Keratinocyte (primary cell): ENCODE data around the gene TMEM256. TPM values are rescaled to one million over a fixed set of nuclear protein-coding genes. Genes with fewer than 3 reads are reported as not detected.

Experiments
- DNase-seq: peaks from one replicate; pipeline ENCODE4 v3.0.0-alpha.2; 2011; ENCODE audit warnings: low read depth, missing footprints, low spot score
- FAIRE-seq: peaks from 2 replicates; lab custom pipeline; 2011; peaks lifted over from hg19 to GRCh38; lab: Jason Lieb, UNC
- H2AFZ ChIP-seq: 2 replicates; pipeline ENCODE4 v1.6.0; 2012; ENCODE audit warnings: low read length, control low read depth, inconsistent platforms; ENCODE audit not compliant: control insufficient read depth
- H3K27ac ChIP-seq: 2 replicates; pipeline ENCODE4 v1.5.1; 2011; ENCODE audit warnings: low read length; ENCODE audit not compliant: control insufficient read depth, insufficient read depth
- H3K27me3 ChIP-seq: 3 replicates; pipeline ENCODE4 v1.6.0; 2011; ENCODE audit warnings: low read length; ENCODE audit not compliant: control insufficient read depth, insufficient read depth; ENCODE audit errors: extremely low read depth
- H3K36me3 ChIP-seq, 2 experiments: 2 replicates in 1 of 2; 3 replicates in 1 of 2; pipeline ENCODE4 v1.5.1; 2011; ENCODE audit warnings: low read length in 2 of 2, mild to moderate bottlenecking in 1 of 2; ENCODE audit not compliant: control insufficient read depth in 2 of 2, insufficient read depth in 2 of 2; ENCODE audit errors: extremely low read depth in 1 of 2
- H3K4me1 ChIP-seq: 3 replicates; pipeline ENCODE4 v1.5.1; 2011; ENCODE audit warnings: low read length; ENCODE audit not compliant: control insufficient read depth, insufficient read depth; ENCODE audit errors: extremely low read depth
- H3K4me2 ChIP-seq: 3 replicates; pipeline ENCODE4 v1.6.0; 2011; ENCODE audit warnings: low read depth, low read length; ENCODE audit not compliant: control insufficient read depth, insufficient read depth; ENCODE audit errors: extremely low read depth
- H3K4me3 ChIP-seq, 3 experiments: fragments of 200-600 bp in 1 of 3; sonication (generic) in 1 of 3; 2 replicates in 2 of 3; 3 replicates in 1 of 3; pipeline ENCODE4 v1.5.1; 2011 to 2016; ENCODE audit warnings: low read length in 3 of 3, mild to moderate bottlenecking in 3 of 3, control low read depth in 2 of 3, inconsistent platforms in 1 of 3, low read depth in 1 of 3, mixed read lengths in 1 of 3, mixed run types in 1 of 3, moderate library complexity in 1 of 3; ENCODE audit not compliant: control insufficient read depth in 2 of 3, insufficient read depth in 2 of 3; ENCODE audit errors: extremely low read depth in 1 of 3
- H3K79me2 ChIP-seq: 2 replicates; pipeline ENCODE4 v1.6.0; 2012; ENCODE audit warnings: low read length; ENCODE audit not compliant: control insufficient read depth, insufficient read depth
- H3K9ac ChIP-seq: 3 replicates; pipeline ENCODE4 v1.6.0; 2011; ENCODE audit warnings: low read length; ENCODE audit not compliant: control insufficient read depth, insufficient read depth; ENCODE audit errors: extremely low read depth
- H3K9me1 ChIP-seq: 3 replicates; pipeline ENCODE4 v1.6.0; 2011; ENCODE audit warnings: low read length; ENCODE audit not compliant: control insufficient read depth, insufficient read depth; ENCODE audit errors: extremely low read depth
- H3K9me3 ChIP-seq: 2 replicates; pipeline ENCODE4 v1.5.1; 2012; ENCODE audit warnings: low read depth, low read length; ENCODE audit not compliant: control insufficient read depth
- H4K20me1 ChIP-seq: 3 replicates; pipeline ENCODE4 v1.6.0; 2011; ENCODE audit warnings: low read length; ENCODE audit not compliant: control insufficient read depth, insufficient read depth; ENCODE audit errors: extremely low read depth
- EZH2 ChIP-seq: IDR thresholded peaks from one replicate; pipeline ENCODE4 v1.6.1; 2012; ENCODE audit warnings: inconsistent platforms, mild to moderate bottlenecking, low read length, moderate library complexity
- dilution Hi-C: fragments of 300-500 bp; cut with MboI; formaldehyde crosslinking; loops from one replicate; pipeline ENCODE4 v1.7.0; 2020; ENCODE audit warnings: low sequenced_read_pairs; ENCODE audit not compliant: extremely low pct_ligation_motif_present
- polyA plus RNA-seq, 5 experiments: library from polyadenylated mRNA; depleted of rRNA in 3 of 5; stranded (reverse) in 3 of 5; stranded (forward) in 1 of 5; unstranded in 1 of 5; fragments of >200 nt; gene quantifications; 1 replicate in 1 of 5; 2 replicates in 3 of 5; 3 replicates in 1 of 5; pipeline versions ENCODE4 v1.2.1 to v1.2.3, GENCODE V29; 2011 to 2012; ENCODE audit warnings: missing spikeins in 2 of 5, low read depth in 1 of 5, low replicate concordance in 1 of 5
- TF ChIP-seq, protein P1 (sequence below), 3 experiments: IDR thresholded peaks in 1 of 3; conservative IDR thresholded peaks in 1 of 3; optimal IDR thresholded peaks in 1 of 3; 2 replicates in 2 of 3; 3 replicates in 1 of 3; pipeline versions ENCODE3 to v1.5.1; 2011; ENCODE audit warnings: low read length in 3 of 3, mild to moderate bottlenecking in 3 of 3, moderate library complexity in 2 of 3, control low read depth in 1 of 3, inconsistent platforms in 1 of 3; ENCODE audit not compliant: insufficient read depth in 2 of 3; ENCODE audit errors: extremely low read depth in 1 of 3

The TMEM256 gene
- polyA plus RNA-seq, 1 donor (not counting 4 experiments of a cell fraction or from before 2014, with no cell fraction given): 68.1 TPM

DNA sequence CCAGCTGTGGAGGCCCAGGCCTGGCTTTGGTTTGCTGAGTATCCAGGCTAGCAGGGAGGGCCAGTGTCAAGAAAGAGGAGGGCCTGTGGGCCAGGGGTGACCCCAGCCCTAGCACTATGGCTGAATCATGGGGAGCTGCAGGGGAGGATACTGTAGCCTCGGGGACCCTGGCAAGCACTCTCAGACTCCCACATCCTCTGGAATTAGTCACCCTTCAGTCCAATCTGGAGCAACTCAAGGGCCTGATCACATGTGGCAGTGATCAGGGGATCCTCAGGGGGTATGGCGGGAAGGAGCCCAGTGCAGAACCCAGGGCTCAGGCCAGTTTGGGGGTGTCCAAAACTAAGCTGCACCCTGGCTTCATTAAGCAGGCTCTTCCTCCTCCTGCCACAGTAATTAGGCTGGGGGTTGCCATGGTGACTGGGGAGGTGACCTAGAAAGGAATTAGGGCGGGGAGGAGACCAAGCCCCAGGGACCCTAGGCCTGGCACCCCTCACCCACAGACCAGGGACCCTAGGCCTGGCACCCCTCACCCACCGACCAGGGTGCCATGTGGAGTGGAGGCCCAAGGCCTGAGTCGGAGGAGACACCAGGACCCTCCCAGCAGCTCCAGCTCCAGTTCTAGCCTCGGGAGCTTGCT is 9.6 kb upstream of the TMEM256 start:
- Histone ChIP-seq H3K27me3 (no peaks in the 10 kb centered on the region), H3K4me2 (peak overlapping the region; percentile 25), H2AFZ (no peak overlapping the region), H3K79me2 (no peaks in the 10 kb centered on the region), H3K4me1 (peaks cover 8% of the 10 kb centered on the region), H3K27ac (no peak overlapping the region), H3K36me3 (peaks cover 0 to 8% of the 10 kb centered on the region in 2 experiments), H4K20me1 (no peaks in the 10 kb centered on the region), H3K9me1 (no peaks in the 10 kb centered on the region), H3K4me3 (no peak overlapping the region), H3K9me3 (no peaks in the 10 kb centered on the region), H3K9ac (no peak overlapping the region)
- TF ChIP-seq, protein P1, sequence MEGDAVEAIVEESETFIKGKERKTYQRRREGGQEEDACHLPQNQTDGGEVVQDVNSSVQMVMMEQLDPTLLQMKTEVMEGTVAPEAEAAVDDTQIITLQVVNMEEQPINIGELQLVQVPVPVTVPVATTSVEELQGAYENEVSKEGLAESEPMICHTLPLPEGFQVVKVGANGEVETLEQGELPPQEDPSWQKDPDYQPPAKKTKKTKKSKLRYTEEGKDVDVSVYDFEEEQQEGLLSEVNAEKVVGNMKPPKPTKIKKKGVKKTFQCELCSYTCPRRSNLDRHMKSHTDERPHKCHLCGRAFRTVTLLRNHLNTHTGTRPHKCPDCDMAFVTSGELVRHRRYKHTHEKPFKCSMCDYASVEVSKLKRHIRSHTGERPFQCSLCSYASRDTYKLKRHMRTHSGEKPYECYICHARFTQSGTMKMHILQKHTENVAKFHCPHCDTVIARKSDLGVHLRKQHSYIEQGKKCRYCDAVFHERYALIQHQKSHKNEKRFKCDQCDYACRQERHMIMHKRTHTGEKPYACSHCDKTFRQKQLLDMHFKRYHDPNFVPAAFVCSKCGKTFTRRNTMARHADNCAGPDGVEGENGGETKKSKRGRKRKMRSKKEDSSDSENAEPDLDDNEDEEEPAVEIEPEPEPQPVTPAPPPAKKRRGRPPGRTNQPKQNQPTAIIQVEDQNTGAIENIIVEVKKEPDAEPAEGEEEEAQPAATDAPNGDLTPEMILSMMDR (optimal IDR thresholded peaks at IDR 0.05 in 1 of 3, IDR thresholded peaks at IDR 0.05 in 1 of 3, conservative IDR thresholded peaks at IDR 0.05 in 1 of 3; ENCODE audit: extremely low read depth in 1 of 3, insufficient read depth in 2 of 3, low read length in 3 of 3): no peak
- dilution Hi-C loops: no loop called here
- DNase-seq (no peak), FAIRE-seq (no peak)

DNA sequence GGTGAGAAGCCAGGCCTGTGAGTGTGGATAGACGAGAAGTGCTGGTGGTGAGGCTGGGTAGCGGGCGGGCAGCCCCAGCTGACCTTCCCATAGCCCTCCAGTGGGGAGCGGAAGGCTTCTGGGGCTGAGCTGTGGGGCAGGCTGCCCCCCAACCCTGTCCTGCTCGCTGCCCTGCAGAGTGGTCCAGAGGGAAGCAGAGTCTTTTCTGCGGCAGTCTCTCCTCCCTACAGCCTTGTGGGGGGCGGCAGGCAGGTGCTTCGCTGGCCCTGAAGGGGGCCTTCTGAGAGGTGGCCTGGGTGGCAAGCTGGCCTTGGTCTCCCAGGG is 7.5 kb upstream of the TMEM256 start:
- Histone ChIP-seq H3K79me2 (no peaks in the 10 kb centered on the region), H3K27ac (no peak overlapping the region), H3K4me2 (no peak overlapping the region), H3K9ac (no peak overlapping the region), H3K36me3 (peaks cover 0 to 5% of the 10 kb centered on the region in 2 experiments), H3K9me1 (no peaks in the 10 kb centered on the region), H3K4me1 (peaks cover 8% of the 10 kb centered on the region), H3K9me3 (no peaks in the 10 kb centered on the region), H3K4me3 (no peak overlapping the region), H3K27me3 (no peaks in the 10 kb centered on the region), H2AFZ (no peak overlapping the region), H4K20me1 (no peaks in the 10 kb centered on the region)
- dilution Hi-C loops: no loop called here
- DNase-seq (no peak), FAIRE-seq (no peak)
- no peak for TF ChIP-seq EZH2
- TF ChIP-seq, protein P1 (optimal IDR thresholded peaks at IDR 0.05 in 1 of 3, IDR thresholded peaks at IDR 0.05 in 1 of 3, conservative IDR thresholded peaks at IDR 0.05 in 1 of 3; ENCODE audit: extremely low read depth in 1 of 3, insufficient read depth in 2 of 3, low read length in 3 of 3): no peak
